ENCODE measurements around the gene C12orf75.
"Not testable (repeated sequence)": the region's sequence is repeated elsewhere in the genome, so short reads cannot be mapped to it uniquely, and the experiment has no call there.

C12orf75 gene

DNA sequence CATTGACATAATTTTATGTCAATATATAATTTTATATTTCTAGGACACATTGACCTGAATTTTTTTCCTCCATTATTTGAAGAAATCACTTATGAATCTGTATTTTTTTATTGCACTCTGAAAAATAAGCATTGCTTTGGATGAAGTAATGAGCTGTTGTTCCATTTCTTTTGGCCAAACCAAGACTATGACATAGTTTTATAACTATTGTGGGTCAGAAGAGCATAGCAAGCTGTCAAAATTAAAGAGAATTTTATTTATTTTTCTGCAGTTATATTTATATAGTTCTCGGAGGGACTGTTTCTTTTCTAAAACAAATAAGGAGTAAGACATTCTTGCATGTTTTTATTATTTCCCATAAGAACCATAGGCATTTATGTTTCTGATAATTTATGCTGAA, 8.5 kb downstream of the C12orf75 start:
- no peak overlapping the region for H3K18ac ChIP-seq (ENCODE audit: low read length)
- H2BK120ac ChIP-seq (ENCODE audit: low read depth, low read length) = no peak overlapping the region
- no peak overlapping the region for H3K27ac ChIP-seq (replicated peaks; ENCODE audit: low read length)
- H2BK15ac ChIP-seq (ENCODE audit: low read length) = no peak overlapping the region
- no peaks in the 10 kb centered on the region for H3K27me3 ChIP-seq (ENCODE audit: control insufficient read depth in 3 of 3, insufficient read depth in 3 of 3, low read depth in 1 of 3, low read length in 3 of 3)
- H3K23ac ChIP-seq (ENCODE audit: low read depth, low read length, poor library complexity) = no peak overlapping the region
- no peak overlapping the region for H4K91ac ChIP-seq (ENCODE audit: low read depth, low read length, poor library complexity)
- no peak overlapping the region for H3K4ac ChIP-seq (ENCODE audit: low read length)
- H3K4me3 ChIP-seq (ENCODE audit: low read length in 2 of 2) = no peak overlapping the region
- no peak overlapping the region for H2BK12ac ChIP-seq (ENCODE audit: low read length)
- no peak overlapping the region for H3K9ac ChIP-seq (ENCODE audit: low read depth, low read length, poor library complexity)
- H3K14ac ChIP-seq (ENCODE audit: low read length) = no peak overlapping the region
- no peak overlapping the region for H2AFZ ChIP-seq (ENCODE audit: low read length)
- no peak overlapping the region for H2BK5ac ChIP-seq (ENCODE audit: low read length)
- no peak for DNase-seq (ENCODE audit: low spot score)
- no peak overlapping the region for H2AK5ac ChIP-seq (ENCODE audit: low read depth, low read length)
- no peak overlapping the region for H3K4me2 ChIP-seq (ENCODE audit: insufficient read depth, low read length, poor library complexity, severe bottlenecking)
- H3K79me1 ChIP-seq (ENCODE audit: low read depth, low read length) = peaks cover 4% of the 10 kb centered on the region
- H3K4me1 ChIP-seq (ENCODE audit: control insufficient read depth in 2 of 2, insufficient read depth in 1 of 2, low read depth in 1 of 2, low read length in 2 of 2) = peaks cover 2 to 5% of the 10 kb centered on the region in 2 donors
- WGBS, 2 donors (ENCODE audit: extremely low coverage in 2 of 2, insufficient read length in 2 of 2, insufficient replicate concordance in 1 of 2) = no CpG with 5 or more reads among the region's 1 CpG
- no peak overlapping the region for H4K8ac ChIP-seq (ENCODE audit: low read depth, low read length)
- peaks cover 4 to 30% of the 10 kb centered on the region in 2 donors for H3K9me3 ChIP-seq (replicated peaks in 1 of 2; ENCODE audit: control insufficient read depth in 2 of 2, insufficient read depth in 1 of 2, low read depth in 1 of 2, low read length in 2 of 2)
- peaks cover 4% of the 10 kb centered on the region in 2 donors for H3K36me3 ChIP-seq (replicated peaks in 1 of 2; ENCODE audit: control insufficient read depth in 2 of 2, insufficient read depth in 2 of 2, low read length in 2 of 2)

DNA sequence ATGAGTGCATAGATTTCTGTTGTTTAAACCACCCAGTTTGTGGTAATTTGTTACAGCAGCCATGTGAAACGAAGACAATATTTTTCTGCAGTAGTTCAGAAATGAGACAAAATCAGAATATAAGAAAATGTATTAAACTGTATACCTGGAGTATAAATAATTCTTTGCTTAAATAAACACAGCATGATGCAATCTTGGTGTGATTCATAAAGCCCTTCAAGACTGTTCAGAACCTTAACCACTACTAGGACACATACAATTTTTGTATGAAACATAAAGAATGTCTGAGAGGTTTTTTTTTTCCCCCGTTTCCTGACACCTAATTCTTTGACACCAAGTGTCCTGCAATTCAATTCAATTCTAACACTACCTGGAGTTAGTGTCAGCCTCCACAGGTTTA, 10.5 kb downstream of the C12orf75 start:
- no peak for DNase-seq (ENCODE audit: low spot score)
- Histone ChIP-seq H2BK12ac (ENCODE audit: low read length) (no peak overlapping the region), H3K18ac (ENCODE audit: low read length) (no peak overlapping the region), H2AFZ (ENCODE audit: low read length) (no peak overlapping the region), H3K27ac (replicated peaks; ENCODE audit: low read length) (no peak overlapping the region), H3K9me3 (replicated peaks in 1 of 2; ENCODE audit: control insufficient read depth in 2 of 2, insufficient read depth in 1 of 2, low read depth in 1 of 2, low read length in 2 of 2) (peaks cover 4 to 30% of the 10 kb centered on the region in 2 donors), H3K9ac (ENCODE audit: low read depth, low read length, poor library complexity) (no peak overlapping the region), H2AK5ac (ENCODE audit: low read depth, low read length) (no peak overlapping the region), H3K4me3 (ENCODE audit: low read length in 2 of 2) (no peak overlapping the region), H2BK120ac (ENCODE audit: low read depth, low read length) (no peak overlapping the region), H4K91ac (ENCODE audit: low read depth, low read length, poor library complexity) (no peak overlapping the region), H4K8ac (ENCODE audit: low read depth, low read length) (no peak overlapping the region), H3K4me1 (ENCODE audit: control insufficient read depth in 2 of 2, insufficient read depth in 1 of 2, low read depth in 1 of 2, low read length in 2 of 2) (peaks cover 0 to 2% of the 10 kb centered on the region in 2 donors), H3K23ac (ENCODE audit: low read depth, low read length, poor library complexity) (no peak overlapping the region), H3K14ac (ENCODE audit: low read length) (no peak overlapping the region), H2BK5ac (ENCODE audit: low read length) (no peak overlapping the region), H2BK15ac (ENCODE audit: low read length) (no peak overlapping the region), H3K27me3 (ENCODE audit: control insufficient read depth in 3 of 3, insufficient read depth in 3 of 3, low read depth in 1 of 3, low read length in 3 of 3) (no peaks in the 10 kb centered on the region), H3K36me3 (replicated peaks in 1 of 2; ENCODE audit: control insufficient read depth in 2 of 2, insufficient read depth in 2 of 2, low read length in 2 of 2) (peaks cover 4% of the 10 kb centered on the region in 2 donors), H3K4me2 (ENCODE audit: insufficient read depth, low read length, poor library complexity, severe bottlenecking) (no peak overlapping the region), H3K4ac (ENCODE audit: low read length) (no peak overlapping the region), H3K79me1 (ENCODE audit: low read depth, low read length) (peaks cover 7% of the 10 kb centered on the region)
- WGBS, 2 donors (ENCODE audit: extremely low coverage in 2 of 2, insufficient read length in 2 of 2, insufficient replicate concordance in 1 of 2) = no CpG with 5 or more reads among the region's 2 CpGs

DNA sequence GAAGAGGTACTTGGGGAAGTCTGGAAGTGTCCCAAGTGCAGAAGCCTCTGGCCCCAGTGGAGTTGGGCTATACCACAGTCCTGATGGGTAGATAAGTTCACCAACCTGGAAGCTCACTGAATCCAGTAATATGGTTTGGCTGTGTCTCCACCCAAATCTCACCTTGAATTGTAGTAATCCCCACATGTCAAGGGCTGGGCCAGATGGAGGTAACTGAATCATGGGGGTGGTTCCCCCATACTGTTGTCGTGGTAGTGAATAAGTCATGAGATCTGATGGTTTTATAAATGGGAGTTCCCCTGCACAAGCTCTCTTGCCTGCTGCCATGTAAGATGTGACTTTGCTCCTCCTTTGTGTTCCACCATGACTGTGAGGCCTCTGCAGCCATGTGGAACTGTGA, 11.1 kb downstream of the C12orf75 start:
- not testable (repeated sequence) for H3K4me1 ChIP-seq (ENCODE audit: control insufficient read depth in 2 of 2, insufficient read depth in 1 of 2, low read depth in 1 of 2, low read length in 2 of 2); H3K4me3 ChIP-seq (ENCODE audit: low read length in 2 of 2); H2AFZ ChIP-seq (ENCODE audit: low read length); H2BK15ac ChIP-seq (ENCODE audit: low read length); H3K4me2 ChIP-seq (ENCODE audit: insufficient read depth, low read length, poor library complexity, severe bottlenecking); H4K91ac ChIP-seq (ENCODE audit: low read depth, low read length, poor library complexity); H3K14ac ChIP-seq (ENCODE audit: low read length); H2BK12ac ChIP-seq (ENCODE audit: low read length); H3K79me1 ChIP-seq (ENCODE audit: low read depth, low read length); DNase-seq (ENCODE audit: low spot score); H2BK5ac ChIP-seq (ENCODE audit: low read length); H4K8ac ChIP-seq (ENCODE audit: low read depth, low read length); H3K27me3 ChIP-seq (ENCODE audit: control insufficient read depth in 3 of 3, insufficient read depth in 3 of 3, low read depth in 1 of 3, low read length in 3 of 3); H3K27ac ChIP-seq (replicated peaks; ENCODE audit: low read length); H3K23ac ChIP-seq (ENCODE audit: low read depth, low read length, poor library complexity); H2AK5ac ChIP-seq (ENCODE audit: low read depth, low read length); H2BK120ac ChIP-seq (ENCODE audit: low read depth, low read length); H3K36me3 ChIP-seq (replicated peaks in 1 of 2; ENCODE audit: control insufficient read depth in 2 of 2, insufficient read depth in 2 of 2, low read length in 2 of 2); H3K9ac ChIP-seq (ENCODE audit: low read depth, low read length, poor library complexity); H3K18ac ChIP-seq (ENCODE audit: low read length); H3K4ac ChIP-seq (ENCODE audit: low read length)
- peaks cover 4 to 30% of the 10 kb centered on the region in 2 donors for H3K9me3 ChIP-seq (replicated peaks in 1 of 2; ENCODE audit: control insufficient read depth in 2 of 2, insufficient read depth in 1 of 2, low read depth in 1 of 2, low read length in 2 of 2)
- WGBS, 2 donors (ENCODE audit: extremely low coverage in 2 of 2, insufficient read length in 2 of 2, insufficient replicate concordance in 1 of 2) = no CpG with 5 or more reads among the region's 1 CpG

DNA sequence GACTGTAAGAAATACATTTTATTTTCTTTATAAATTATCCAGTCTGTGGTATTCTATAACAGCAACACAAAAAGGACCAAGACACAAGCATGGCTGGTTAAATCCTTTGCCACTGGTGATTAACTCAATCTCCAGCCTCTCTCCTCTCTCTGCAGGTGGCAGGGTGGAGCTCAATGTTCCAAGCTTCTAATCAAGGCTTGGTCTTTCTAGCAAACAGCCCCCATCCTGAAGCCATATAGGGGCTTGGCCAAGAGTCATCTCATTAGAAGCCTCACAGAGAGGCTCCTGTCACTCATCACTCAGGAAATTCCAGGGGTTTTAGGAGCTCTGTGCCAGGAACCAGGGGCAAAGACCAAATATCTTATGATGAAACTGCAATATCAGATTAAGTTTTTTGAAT, 12.0 kb downstream of the C12orf75 start:
- H3K23ac ChIP-seq (ENCODE audit: low read depth, low read length, poor library complexity) = no peak overlapping the region
- no peak overlapping the region for H4K8ac ChIP-seq (ENCODE audit: low read depth, low read length)
- H3K18ac ChIP-seq (ENCODE audit: low read length) = no peak overlapping the region
- H2BK5ac ChIP-seq (ENCODE audit: low read length) = no peak overlapping the region
- H2AK5ac ChIP-seq (ENCODE audit: low read depth, low read length) = no peak overlapping the region
- H3K27ac ChIP-seq (replicated peaks; ENCODE audit: low read length) = no peak overlapping the region
- H3K4me2 ChIP-seq (ENCODE audit: insufficient read depth, low read length, poor library complexity, severe bottlenecking) = no peak overlapping the region
- H2BK15ac ChIP-seq (ENCODE audit: low read length) = no peak overlapping the region
- no peak overlapping the region for H3K14ac ChIP-seq (ENCODE audit: low read length)
- H3K27me3 ChIP-seq (ENCODE audit: control insufficient read depth in 3 of 3, insufficient read depth in 3 of 3, low read depth in 1 of 3, low read length in 3 of 3) = no peaks in the 10 kb centered on the region
- no peak for DNase-seq (ENCODE audit: low spot score)
- H3K9ac ChIP-seq (ENCODE audit: low read depth, low read length, poor library complexity) = no peak overlapping the region
- H3K4me3 ChIP-seq (ENCODE audit: low read length in 2 of 2) = no peak overlapping the region
- no peak overlapping the region for H2BK12ac ChIP-seq (ENCODE audit: low read length)
- peaks cover 7% of the 10 kb centered on the region in 2 donors for H3K4me1 ChIP-seq (ENCODE audit: control insufficient read depth in 2 of 2, insufficient read depth in 1 of 2, low read depth in 1 of 2, low read length in 2 of 2)
- H3K9me3 ChIP-seq (replicated peaks in 1 of 2; ENCODE audit: control insufficient read depth in 2 of 2, insufficient read depth in 1 of 2, low read depth in 1 of 2, low read length in 2 of 2) = peaks cover 4 to 30% of the 10 kb centered on the region in 2 donors
- peaks cover 2 to 4% of the 10 kb centered on the region in 2 donors for H3K36me3 ChIP-seq (replicated peaks in 1 of 2; ENCODE audit: control insufficient read depth in 2 of 2, insufficient read depth in 2 of 2, low read length in 2 of 2)
- H3K4ac ChIP-seq (ENCODE audit: low read length) = no peak overlapping the region
- H2BK120ac ChIP-seq (ENCODE audit: low read depth, low read length) = no peak overlapping the region
- H2AFZ ChIP-seq (ENCODE audit: low read length) = no peak overlapping the region
- peaks cover 5% of the 10 kb centered on the region for H3K79me1 ChIP-seq (ENCODE audit: low read depth, low read length)
- no peak overlapping the region for H4K91ac ChIP-seq (ENCODE audit: low read depth, low read length, poor library complexity)

Data from neuronal stem cell (in vitro differentiated cells).